HFFc6 (cell line): Measurements from ENCODE around the gene ITPRID2. TPM values are rescaled to one million over a fixed set of nuclear protein-coding genes. Genes with fewer than 3 reads are reported as not detected.
A peak's percentile ranks its signal among the peaks of the same experiment; 100 is the strongest.

Source experiments
- DNase-seq: peaks from one replicate; pipeline ENCODE4 v3.0.0-alpha.2; 2018
- H3K27ac Mint-ChIP-seq: 2 replicates; pipeline ENCODE4 v1.8.0; 2020; ENCODE audit warnings: mild to moderate bottlenecking, mixed read lengths
- H3K27me3 Mint-ChIP-seq: 2 replicates; pipeline ENCODE4 v1.8.0; 2021; ENCODE audit warnings: mild to moderate bottlenecking, moderate library complexity, mixed read lengths; ENCODE audit not compliant: insufficient read depth
- H3K36me3 Mint-ChIP-seq: 2 replicates; pipeline ENCODE4 v1.8.0; 2021; ENCODE audit warnings: low read depth, mixed read lengths
- H3K4me1 Mint-ChIP-seq: 2 replicates; pipeline ENCODE4 v1.8.0; 2020; ENCODE audit warnings: low read depth, mixed read lengths
- H3K4me3 Mint-ChIP-seq: 2 replicates; pipeline ENCODE4 v1.8.0; 2020; ENCODE audit warnings: mild to moderate bottlenecking, moderate library complexity, mixed read lengths
- H3K9me3 Mint-ChIP-seq: 2 replicates; pipeline ENCODE4 v1.8.0; 2020; ENCODE audit warnings: mild to moderate bottlenecking, mixed read lengths
- CTCF ChIP-seq: fragments of 200-600 bp; sonication (generic); IDR thresholded peaks from 2 replicates; pipeline ENCODE4 v1.5.0; 2021; ENCODE audit warnings: antibody characterized with exemption, mild to moderate bottlenecking
- total RNA-seq, 6 experiments: library from RNA; stranded (reverse); fragmentation: NEBNext Ultra II Directional; extraction: Animal tissue kit (Norgen Biotek cat#: 25700); gene quantifications; 2 replicates in 1 of 6; 3 replicates in 5 of 6; pipeline ENCODE4 v1.2.3, GENCODE V29; 2021

The ITPRID2 gene
- total RNA-seq, 6 experiments from 2014 or later = 205 to 257 (median 235) TPM

GRCh38 chr2:181915102-181915501 lies 23.6 kb downstream of the ITPRID2 start:
- no peak for DNase-seq
- TF ChIP-seq CTCF = no peak
- Mint-ChIP-seq H3K36me3 (peaks cover 64% of the 10 kb centered on the region), H3K4me1 (peaks cover 61% of the 10 kb centered on the region), H3K27ac (peak overlapping the region; percentile 23), H3K4me3 (no peak overlapping the region), H3K9me3 (no peaks in the 10 kb centered on the region), H3K27me3 (no peaks in the 10 kb centered on the region; the same call in 1 of the 2 replicates)

GRCh38 chr2:181916726-181917718 lies 25.5 kb downstream of the ITPRID2 start:
- peaks cover 60% of the 10 kb centered on the region for H3K36me3 Mint-ChIP-seq
- peaks cover 46% of the 10 kb centered on the region for H3K4me1 Mint-ChIP-seq
- peaks cover under 1% of the 10 kb centered on the region; the same call in 1 of the 2 replicates for H3K27me3 Mint-ChIP-seq
- TF ChIP-seq CTCF = no peak
- DNase-seq = peak; percentile 26
- no peaks in the 10 kb centered on the region for H3K9me3 Mint-ChIP-seq
- peak overlapping the region; percentile 42 for H3K4me3 Mint-ChIP-seq
- peak overlapping the region; percentile 73 for H3K27ac Mint-ChIP-seq

- H3K4me1 Mint-ChIP-seq = peaks cover 46% of the 10 kb centered on the region
Observed at GRCh38 chr2:181918188-181918587, 26.7 kb downstream of the ITPRID2 start.

GRCh38 chr2:181923121-181923520 lies 31.6 kb downstream of the ITPRID2 start:
- Mint-ChIP-seq H3K27me3 (peaks cover 2% of the 10 kb centered on the region), H3K4me3 (no peak overlapping the region), H3K36me3 (peaks cover 51% of the 10 kb centered on the region), H3K27ac (no peak overlapping the region), H3K9me3 (no peaks in the 10 kb centered on the region), H3K4me1 (peaks cover 14% of the 10 kb centered on the region)
- no peak for TF ChIP-seq CTCF
- no peak for DNase-seq

More at GRCh38 chr2:181918188-181918587, 26.7 kb downstream of the ITPRID2 start:
- H3K27me3 Mint-ChIP-seq = peaks cover 2% of the 10 kb centered on the region; the same call in 1 of the 2 replicates
- H3K9me3 Mint-ChIP-seq = no peaks in the 10 kb centered on the region
- no peak for DNase-seq
- no peak overlapping the region for H3K4me3 Mint-ChIP-seq
- no peak for TF ChIP-seq CTCF
- H3K36me3 Mint-ChIP-seq = peaks cover 66% of the 10 kb centered on the region
- no peak overlapping the region for H3K27ac Mint-ChIP-seq

GRCh38 chr2:181924336-181924735 lies 32.8 kb downstream of the ITPRID2 start:
- TF ChIP-seq CTCF = no peak
- DNase-seq = no peak
- Mint-ChIP-seq H3K36me3 (peaks cover 43% of the 10 kb centered on the region), H3K27me3 (peaks cover 2% of the 10 kb centered on the region), H3K9me3 (no peaks in the 10 kb centered on the region), H3K27ac (peak overlapping the region; percentile 5; the same call in 1 of the 2 replicates), H3K4me1 (peaks cover 14% of the 10 kb centered on the region), H3K4me3 (no peak overlapping the region)
